ENCODE results near the gene TEX19.
A peak's percentile ranks its signal among the peaks of the same experiment; 100 is the strongest.

Gene TEX19

GRCh38 chr17:82319619-82320062, 39.4 kb upstream of the TEX19 start:
- no peak overlapping the region for H3K27ac ChIP-seq
- TF ChIP-seq, protein P1, sequence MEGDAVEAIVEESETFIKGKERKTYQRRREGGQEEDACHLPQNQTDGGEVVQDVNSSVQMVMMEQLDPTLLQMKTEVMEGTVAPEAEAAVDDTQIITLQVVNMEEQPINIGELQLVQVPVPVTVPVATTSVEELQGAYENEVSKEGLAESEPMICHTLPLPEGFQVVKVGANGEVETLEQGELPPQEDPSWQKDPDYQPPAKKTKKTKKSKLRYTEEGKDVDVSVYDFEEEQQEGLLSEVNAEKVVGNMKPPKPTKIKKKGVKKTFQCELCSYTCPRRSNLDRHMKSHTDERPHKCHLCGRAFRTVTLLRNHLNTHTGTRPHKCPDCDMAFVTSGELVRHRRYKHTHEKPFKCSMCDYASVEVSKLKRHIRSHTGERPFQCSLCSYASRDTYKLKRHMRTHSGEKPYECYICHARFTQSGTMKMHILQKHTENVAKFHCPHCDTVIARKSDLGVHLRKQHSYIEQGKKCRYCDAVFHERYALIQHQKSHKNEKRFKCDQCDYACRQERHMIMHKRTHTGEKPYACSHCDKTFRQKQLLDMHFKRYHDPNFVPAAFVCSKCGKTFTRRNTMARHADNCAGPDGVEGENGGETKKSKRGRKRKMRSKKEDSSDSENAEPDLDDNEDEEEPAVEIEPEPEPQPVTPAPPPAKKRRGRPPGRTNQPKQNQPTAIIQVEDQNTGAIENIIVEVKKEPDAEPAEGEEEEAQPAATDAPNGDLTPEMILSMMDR (conservative IDR thresholded peaks at IDR 0.05), result no peak

- TF ChIP-seq, protein P1 (conservative IDR thresholded peaks at IDR 0.05), result no peak
- no peak overlapping the region for H3K27ac ChIP-seq
Observed at GRCh38 chr17:82320140-82320840, 38.8 kb upstream of the TEX19 start.

- TF ChIP-seq, protein P1 (conservative IDR thresholded peaks at IDR 0.05), result peak; percentile 94
- H3K27ac ChIP-seq, result no peak overlapping the region
Observed at GRCh38 chr17:82320956-82321927, 37.8 kb upstream of the TEX19 start.

DNA sequence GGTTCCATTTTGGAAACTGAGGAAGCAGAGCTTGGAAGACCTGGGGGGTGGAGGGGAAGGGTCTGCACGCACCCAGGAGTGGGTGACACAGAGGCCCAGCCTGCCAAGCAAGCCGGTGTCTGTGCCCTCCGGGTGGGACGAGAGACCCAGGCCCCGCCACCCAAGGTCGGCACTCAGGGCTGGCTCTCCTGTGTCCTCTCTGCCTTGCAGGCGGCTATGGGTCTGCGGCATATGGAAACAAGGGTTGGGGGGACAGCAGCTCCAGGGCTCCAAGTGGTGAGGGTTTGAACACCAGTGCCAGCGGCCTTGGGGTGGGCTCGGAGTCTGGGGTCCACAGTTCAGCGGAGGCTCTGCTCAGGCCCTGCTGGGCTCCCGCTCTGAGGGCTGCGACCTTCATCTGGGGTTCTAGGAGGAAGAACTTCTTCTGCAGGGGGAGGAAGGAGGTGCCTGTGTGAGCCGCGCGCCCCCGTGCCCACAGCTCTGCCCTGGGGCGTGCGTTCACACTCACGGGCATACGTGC, 37.0 kb upstream of the TEX19 start:
- H3K27ac ChIP-seq, result no peak overlapping the region
- TF ChIP-seq, protein P1 (conservative IDR thresholded peaks at IDR 0.05), result no peak

- H3K27ac ChIP-seq, result no peak overlapping the region
- TF ChIP-seq, protein P1 (conservative IDR thresholded peaks at IDR 0.05), result no peak
Observed at GRCh38 chr17:82322526-82323453, 36.3 kb upstream of the TEX19 start.

DNA sequence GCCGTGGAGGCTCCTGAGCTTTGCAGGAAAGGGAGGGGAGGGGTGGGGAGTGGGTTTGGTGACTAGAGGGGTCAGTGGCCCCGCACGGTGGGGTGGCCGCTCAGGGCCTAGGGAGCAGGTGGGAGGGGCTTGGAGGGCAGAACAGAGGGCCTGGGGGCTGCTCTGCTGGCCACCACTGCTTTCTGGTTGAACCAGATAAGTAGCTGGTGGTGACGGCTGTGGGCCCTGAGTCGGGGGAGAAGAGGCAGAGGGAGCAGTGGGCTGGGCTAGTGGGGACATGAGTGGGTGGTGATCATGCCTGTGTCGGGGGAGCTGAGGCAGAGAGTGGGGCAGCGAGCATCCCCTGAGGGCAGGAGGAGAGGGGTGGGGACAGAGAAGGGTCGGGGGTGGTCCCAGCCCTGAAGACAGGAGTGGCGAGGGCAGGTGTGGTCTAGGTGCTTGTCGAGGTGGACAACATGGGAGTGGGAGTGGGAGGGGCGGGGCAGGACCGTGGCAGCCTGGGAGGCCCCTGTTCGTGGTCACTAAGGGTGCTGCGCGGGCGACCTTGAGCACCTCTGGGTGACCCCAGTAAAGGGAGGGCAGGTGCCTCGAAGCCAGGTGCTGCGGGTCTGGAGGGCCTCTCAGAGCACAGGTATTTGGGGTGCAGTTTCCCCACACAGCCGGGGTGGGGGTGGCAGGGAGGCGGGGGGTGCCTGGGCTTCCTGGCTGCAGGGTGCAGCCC, 35.4 kb upstream of the TEX19 start:
- no peak overlapping the region for H3K27ac ChIP-seq
- TF ChIP-seq, protein P1 (conservative IDR thresholded peaks at IDR 0.05), result no peak

Measured in VCaP (cell line).